WTC11 (cell line): ENCODE results near the gene ST6GALNAC3. TPM values are rescaled to one million over a fixed set of nuclear protein-coding genes. Genes with fewer than 3 reads are reported as not detected.

Source experiments
- ATAC-seq: fragments of 200-7000 bp; cut with Tn5 transposase; 2 replicates; pipeline ENCODE4 v1.10.0; 2021; ENCODE audit warnings: mild to moderate bottlenecking, moderate library complexity
- CTCF ChIA-PET: fragments of 300-600 bp; sonication (Branson Sonifier 250); formaldehyde crosslinking; loops from one replicate; lab custom pipeline; 2021; ENCODE audit warnings: antibody characterized with exemption; lab: Charles Lee
- POLR2A ChIA-PET: fragments of 350-600 bp; sonication (Branson Sonifier 250); formaldehyde crosslinking; loops from one replicate; lab custom pipeline; 2021; ENCODE audit warnings: antibody characterized with exemption; lab: Charles Lee
- DNase-seq: peaks from one replicate; pipeline ENCODE4 v3.0.0; 2021; ENCODE audit warnings: low spot score
- H3K27ac Mint-ChIP-seq: 2 replicates; pipeline ENCODE4 v1.8.0; 2021; ENCODE audit warnings: mixed read lengths
- H3K27me3 Mint-ChIP-seq: 2 replicates; pipeline ENCODE4 v1.8.0; 2021; ENCODE audit warnings: low read depth, mild to moderate bottlenecking, moderate library complexity, mixed read lengths
- H3K36me3 Mint-ChIP-seq: 2 replicates; pipeline ENCODE4 v1.8.0; 2021; ENCODE audit warnings: mixed read lengths
- H3K4me1 Mint-ChIP-seq: 2 replicates; pipeline ENCODE4 v1.8.0; 2022; ENCODE audit warnings: mixed read lengths
- H3K4me3 Mint-ChIP-seq: 2 replicates; pipeline ENCODE4 v1.8.0; 2021; ENCODE audit warnings: mild to moderate bottlenecking, moderate library complexity, mixed read lengths
- H3K9me3 Mint-ChIP-seq: 2 replicates; pipeline ENCODE4 v1.8.0; 2021; ENCODE audit warnings: mixed read lengths
- ARID4B ChIP-seq: sonication (generic); formaldehyde crosslinking; IDR thresholded peaks from 2 replicates; pipeline ENCODE4 v1.8.0; 2023; ENCODE audit warnings: missing genetic modification reagents, mild to moderate bottlenecking, borderline replicate concordance
- ATF1 ChIP-seq: sonication (generic); formaldehyde crosslinking; IDR thresholded peaks from 2 replicates; pipeline ENCODE4 v1.8.1; 2023; ENCODE audit warnings: mild to moderate bottlenecking, moderate library complexity, missing genetic modification reagents
- CBFB ChIP-seq: sonication (generic); formaldehyde crosslinking; IDR thresholded peaks from 2 replicates; pipeline ENCODE4 v1.8.1; 2022; ENCODE audit warnings: mild to moderate bottlenecking, low read depth, missing genetic modification reagents
- CREB1 ChIP-seq: sonication (generic); formaldehyde crosslinking; IDR thresholded peaks from 2 replicates; pipeline ENCODE4 v1.8.0; 2023; ENCODE audit warnings: mild to moderate bottlenecking, missing genetic modification reagents
- EMX1 ChIP-seq: fragments of 250-450 bp; sonication (Bioruptor Pico); IDR thresholded peaks from 2 replicates; pipeline ENCODE4 v1.8.0; 2021; ENCODE audit warnings: mild to moderate bottlenecking
- ESRRA ChIP-seq: sonication (generic); formaldehyde crosslinking; IDR thresholded peaks from 2 replicates; pipeline ENCODE4 v1.8.1; 2022; ENCODE audit warnings: mild to moderate bottlenecking, missing genetic modification reagents, borderline replicate concordance
- FOXJ3 ChIP-seq: sonication (generic); formaldehyde crosslinking; IDR thresholded peaks from 2 replicates; pipeline ENCODE4 v1.9.0; 2021; ENCODE audit warnings: missing genetic modification reagents, mild to moderate bottlenecking, borderline replicate concordance
- HMGA2 ChIP-seq: fragments of 250-450 bp; sonication (Bioruptor Pico); IDR thresholded peaks from 2 replicates; pipeline ENCODE4 v1.4.0; 2021; ENCODE audit warnings: mild to moderate bottlenecking, moderate library complexity
- IRF2 ChIP-seq: sonication (generic); formaldehyde crosslinking; IDR thresholded peaks from 2 replicates; pipeline ENCODE4 v1.8.0; 2022; ENCODE audit warnings: low read depth, missing genetic modification reagents, borderline replicate concordance
- NFE2L1 ChIP-seq: sonication (generic); formaldehyde crosslinking; IDR thresholded peaks from 2 replicates; pipeline ENCODE4 v1.8.1; 2023; ENCODE audit warnings: missing genetic modification reagents
- NR1H2 ChIP-seq: sonication (generic); formaldehyde crosslinking; IDR thresholded peaks from 2 replicates; pipeline ENCODE4 v1.9.0; 2021; ENCODE audit warnings: mild to moderate bottlenecking, moderate library complexity, missing genetic modification reagents
- ZNF281 ChIP-seq: sonication (generic); formaldehyde crosslinking; IDR thresholded peaks from 2 replicates; pipeline ENCODE4 v1.8.0; 2023; ENCODE audit warnings: mild to moderate bottlenecking, missing genetic modification reagents
- ZNF532 ChIP-seq: fragments of 250-450 bp; sonication (Bioruptor Pico); IDR thresholded peaks from 2 replicates; pipeline ENCODE4 v1.9.0; 2021; ENCODE audit warnings: mild to moderate bottlenecking, borderline replicate concordance
- ZNF671 ChIP-seq: fragments of 250-450 bp; sonication (Bioruptor Pico); IDR thresholded peaks from 2 replicates; pipeline ENCODE4 v1.8.0; 2021; ENCODE audit warnings: mild to moderate bottlenecking
- total RNA-seq: library from RNA; stranded (reverse); gene quantifications from 3 replicates; pipeline ENCODE4 v1.2.3, GENCODE V29; 2021
- TF ChIP-seq, protein P1 (sequence below): sonication (generic); formaldehyde crosslinking; IDR thresholded peaks from 2 replicates; pipeline ENCODE4 v1.8.1; 2022; ENCODE audit warnings: low read depth, missing genetic modification reagents, borderline replicate concordance
- TF ChIP-seq, protein P2 (sequence below): sonication (generic); formaldehyde crosslinking; conservative IDR thresholded peaks from 2 replicates; pipeline ENCODE4 v1.8.1; 2022; ENCODE audit warnings: mild to moderate bottlenecking, missing genetic modification reagents
- TF ChIP-seq, protein P3 (sequence below): sonication (generic); formaldehyde crosslinking; IDR thresholded peaks from 2 replicates; pipeline ENCODE4 v1.8.1; 2023; ENCODE audit warnings: mild to moderate bottlenecking, missing genetic modification reagents

Gene ST6GALNAC3
- total RNA-seq, 1 experiment from 2014 or later: 11.9 TPM

- DNase-seq (no peak), ATAC-seq (no peak)
- TF ChIP-seq EMX1: no peak
- POLR2A ChIA-PET: interaction anchor here (0.6 kb wide), 2 partner anchors 200 to 336 kb away, joined by 4 read pairs; no protein-coding TSS in a partner anchor
- H3K27me3 Mint-ChIP-seq: no peaks in the 10 kb centered on the region
- peaks cover 21% of the 10 kb centered on the region for H3K4me1 Mint-ChIP-seq
- H3K27ac Mint-ChIP-seq: peak overlapping the region; percentile 13
- H3K36me3 Mint-ChIP-seq: no peaks in the 10 kb centered on the region
- CTCF ChIA-PET: interaction anchor here (0.6 to 0.7 kb wide), 2 partner anchors 464 to 1117 kb away, joined by 3 read pairs; no protein-coding TSS in a partner anchor
- H3K4me3 Mint-ChIP-seq: no peak overlapping the region
- H3K9me3 Mint-ChIP-seq: no peaks in the 10 kb centered on the region
Observed at GRCh38 chr1:76352741-76353435, 278.3 kb downstream of the ST6GALNAC3 start.

GRCh38 chr1:76354236-76354635 lies 279.7 kb downstream of the ST6GALNAC3 start:
- Mint-ChIP-seq H3K4me3 (no peak overlapping the region), H3K36me3 (no peaks in the 10 kb centered on the region), H3K27me3 (no peaks in the 10 kb centered on the region), H3K27ac (no peak overlapping the region), H3K4me1 (peaks cover 31% of the 10 kb centered on the region), H3K9me3 (no peaks in the 10 kb centered on the region)
- CTCF ChIA-PET: interaction anchor here (0.6 to 0.9 kb wide), 2 partner anchors 22 to 200 kb away, joined by 3 to 4 read pairs; no protein-coding TSS in a partner anchor
- DNase-seq (no peak), ATAC-seq (no peak)
- POLR2A ChIA-PET: no interaction called here
- TF ChIP-seq, protein P1, sequence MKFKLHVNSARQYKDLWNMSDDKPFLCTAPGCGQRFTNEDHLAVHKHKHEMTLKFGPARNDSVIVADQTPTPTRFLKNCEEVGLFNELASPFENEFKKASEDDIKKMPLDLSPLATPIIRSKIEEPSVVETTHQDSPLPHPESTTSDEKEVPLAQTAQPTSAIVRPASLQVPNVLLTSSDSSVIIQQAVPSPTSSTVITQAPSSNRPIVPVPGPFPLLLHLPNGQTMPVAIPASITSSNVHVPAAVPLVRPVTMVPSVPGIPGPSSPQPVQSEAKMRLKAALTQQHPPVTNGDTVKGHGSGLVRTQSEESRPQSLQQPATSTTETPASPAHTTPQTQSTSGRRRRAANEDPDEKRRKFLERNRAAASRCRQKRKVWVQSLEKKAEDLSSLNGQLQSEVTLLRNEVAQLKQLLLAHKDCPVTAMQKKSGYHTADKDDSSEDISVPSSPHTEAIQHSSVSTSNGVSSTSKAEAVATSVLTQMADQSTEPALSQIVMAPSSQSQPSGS (CRISPR knock-in tag): no peak
- TF ChIP-seq, protein P2, sequence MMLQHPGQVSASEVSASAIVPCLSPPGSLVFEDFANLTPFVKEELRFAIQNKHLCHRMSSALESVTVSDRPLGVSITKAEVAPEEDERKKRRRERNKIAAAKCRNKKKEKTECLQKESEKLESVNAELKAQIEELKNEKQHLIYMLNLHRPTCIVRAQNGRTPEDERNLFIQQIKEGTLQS (CRISPR knock-in tag): no peak
- TF ChIP-seq ZNF671 (CRISPR knock-in tag) (no peak), CBFB (no peak), ATF1 (CRISPR knock-in tag) (no peak), ZNF532 (CRISPR knock-in tag) (no peak), ESRRA (CRISPR knock-in tag) (no peak), ARID4B (CRISPR knock-in tag) (no peak), FOXJ3 (no peak), HMGA2 (no peak), NR1H2 (CRISPR knock-in tag) (no peak), ZNF281 (CRISPR knock-in tag) (no peak), IRF2 (CRISPR knock-in tag) (no peak), CREB1 (CRISPR knock-in tag) (no peak), NFE2L1 (no peak)
- TF ChIP-seq, protein P3, sequence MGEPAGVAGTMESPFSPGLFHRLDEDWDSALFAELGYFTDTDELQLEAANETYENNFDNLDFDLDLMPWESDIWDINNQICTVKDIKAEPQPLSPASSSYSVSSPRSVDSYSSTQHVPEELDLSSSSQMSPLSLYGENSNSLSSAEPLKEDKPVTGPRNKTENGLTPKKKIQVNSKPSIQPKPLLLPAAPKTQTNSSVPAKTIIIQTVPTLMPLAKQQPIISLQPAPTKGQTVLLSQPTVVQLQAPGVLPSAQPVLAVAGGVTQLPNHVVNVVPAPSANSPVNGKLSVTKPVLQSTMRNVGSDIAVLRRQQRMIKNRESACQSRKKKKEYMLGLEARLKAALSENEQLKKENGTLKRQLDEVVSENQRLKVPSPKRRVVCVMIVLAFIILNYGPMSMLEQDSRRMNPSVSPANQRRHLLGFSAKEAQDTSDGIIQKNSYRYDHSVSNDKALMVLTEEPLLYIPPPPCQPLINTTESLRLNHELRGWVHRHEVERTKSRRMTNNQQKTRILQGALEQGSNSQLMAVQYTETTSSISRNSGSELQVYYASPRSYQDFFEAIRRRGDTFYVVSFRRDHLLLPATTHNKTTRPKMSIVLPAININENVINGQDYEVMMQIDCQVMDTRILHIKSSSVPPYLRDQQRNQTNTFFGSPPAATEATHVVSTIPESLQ (CRISPR knock-in tag): no peak
